Loucy (cell line): ENCODE measurements around the gene TLK1.

Experiments used
- EZH2phosphoT487 ChIP-seq: fragments of 200-600 bp; IDR thresholded peaks from 2 replicates; pipeline ENCODE4 v1.6.1; 2018; ENCODE audit warnings: antibody characterized with exemption, mild to moderate bottlenecking, moderate library complexity, borderline replicate concordance
- TF ChIP-seq, protein P1 (sequence below): fragments of 200-600 bp; sonication (generic); conservative IDR thresholded peaks from 2 replicates; pipeline ENCODE4 v1.5.1; 2014; ENCODE audit warnings: mild to moderate bottlenecking, antibody characterized with exemption, low read length

DNA sequence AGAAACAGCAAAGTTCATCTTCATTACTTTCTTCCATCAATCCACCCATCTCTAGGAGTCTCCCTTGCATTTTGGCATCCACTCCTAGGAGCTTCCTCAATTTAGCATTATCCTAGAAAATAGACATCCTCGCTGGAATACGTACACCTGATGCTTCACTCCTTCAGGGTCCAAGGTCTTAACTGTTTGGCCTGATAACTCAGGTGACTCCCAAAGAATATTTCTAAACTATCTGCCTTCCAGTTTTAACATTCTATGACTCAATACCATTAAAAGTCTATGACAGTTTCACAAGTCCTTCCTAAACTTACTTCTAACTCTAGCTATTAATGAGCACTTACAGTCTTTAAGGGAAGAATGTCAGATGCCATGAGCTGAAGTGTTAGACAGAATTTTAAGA lies 26.5 kb upstream of the TLK1 start:
- TF ChIP-seq, protein P1, sequence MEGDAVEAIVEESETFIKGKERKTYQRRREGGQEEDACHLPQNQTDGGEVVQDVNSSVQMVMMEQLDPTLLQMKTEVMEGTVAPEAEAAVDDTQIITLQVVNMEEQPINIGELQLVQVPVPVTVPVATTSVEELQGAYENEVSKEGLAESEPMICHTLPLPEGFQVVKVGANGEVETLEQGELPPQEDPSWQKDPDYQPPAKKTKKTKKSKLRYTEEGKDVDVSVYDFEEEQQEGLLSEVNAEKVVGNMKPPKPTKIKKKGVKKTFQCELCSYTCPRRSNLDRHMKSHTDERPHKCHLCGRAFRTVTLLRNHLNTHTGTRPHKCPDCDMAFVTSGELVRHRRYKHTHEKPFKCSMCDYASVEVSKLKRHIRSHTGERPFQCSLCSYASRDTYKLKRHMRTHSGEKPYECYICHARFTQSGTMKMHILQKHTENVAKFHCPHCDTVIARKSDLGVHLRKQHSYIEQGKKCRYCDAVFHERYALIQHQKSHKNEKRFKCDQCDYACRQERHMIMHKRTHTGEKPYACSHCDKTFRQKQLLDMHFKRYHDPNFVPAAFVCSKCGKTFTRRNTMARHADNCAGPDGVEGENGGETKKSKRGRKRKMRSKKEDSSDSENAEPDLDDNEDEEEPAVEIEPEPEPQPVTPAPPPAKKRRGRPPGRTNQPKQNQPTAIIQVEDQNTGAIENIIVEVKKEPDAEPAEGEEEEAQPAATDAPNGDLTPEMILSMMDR = no peak
- no peak for TF ChIP-seq EZH2phosphoT487
